ENCODE data around the gene KIAA0232. TPM values are rescaled to one million over a fixed set of nuclear protein-coding genes. Genes with fewer than 3 reads are reported as not detected.
A peak's percentile ranks its signal among the peaks of the same experiment; 100 is the strongest.

Gene KIAA0232
- total RNA-seq: 10 to 100 TPM; 16.5 to 20.9 (median 19.3) TPM
- 15.1 TPM for total RNA-seq (2013)
- 54.1 to 139 (median 88.2) reads per million in 29 experiments for total RNA-seq

GRCh38 chr4:6782147-6782845, at the start of gene KIAA0232:
TSS of gene KIAA0232 (plus strand) at chr4:6782727. CDS start at chr4:6824454, 41,727 bp downstream.
- Mint-ChIP-seq H3K4me3 (peak within 1 kb of the TSS; percentile 78 to 83 (median 82)), H3K9me3 (no peaks in the 10 kb centered on the region), H3K36me3 (peaks cover 2% of the 10 kb centered on the region), H3K27me3 (no peaks in the 10 kb centered on the region), H3K4me1 (peaks cover 55 to 66% (median 65%) of the 10 kb centered on the region in 3 donors), H3K27ac (peak within 1 kb of the TSS; percentile 83 to 97)
- ATAC-seq (replicated peaks in 1 of 4) (peak; percentile 78 to 82 (median 78)), DNase-seq (peak; percentile 75 to 95 (median 85))
- CTCF ChIA-PET: interaction anchor here in 1 of 2 donors (0.9 to 1.2 kb wide), 2 partner anchors 91 to 204 kb away, joined by 4 read pairs; no protein-coding TSS in a partner anchor
- Histone ChIP-seq H3K36me3 (ENCODE audit: control insufficient read depth in 2 of 2, extremely low read depth in 1 of 2, insufficient read depth in 1 of 2, low read length in 1 of 2) (peaks cover 0 to 1% of the 10 kb centered on the region in 2 donors), H3K27me3 (replicated peaks in 1 of 2; ENCODE audit: control insufficient read depth in 2 of 2, extremely low read depth in 1 of 2, insufficient read depth in 2 of 2, low read length in 1 of 2) (no peaks in the 10 kb centered on the region), H3K9me3 (no peaks in the 10 kb centered on the region), H3K4me3 (ENCODE audit: control insufficient read depth in 1 of 2, extremely low read depth in 1 of 2, low read length in 1 of 2) (peak within 1 kb of the TSS; percentile 70 to 77), H3K27ac (ENCODE audit: low read length) (peak within 1 kb of the TSS; percentile 89), H3K4me1 (ENCODE audit: control insufficient read depth in 1 of 2, extremely low read depth in 1 of 2, insufficient read depth in 2 of 2, low read length in 2 of 2) (peaks cover 44 to 47% of the 10 kb centered on the region in 2 experiments)
- under 1% methylated on average over 94 of the region's 100 CpGs for WGBS (ENCODE audit: insufficient coverage)
- POLR2A ChIA-PET: no interaction called here

GRCh38 chr4:6733358-6734164, 49.0 kb upstream of the KIAA0232 start:
- no peaks in the 10 kb centered on the region for H3K9me3 ChIP-seq
- H3K27me3 Mint-ChIP-seq: peaks cover 0 to 1% of the 10 kb centered on the region in 2 donors
- peaks cover 0 to 2% of the 10 kb centered on the region in 2 experiments for H3K4me1 ChIP-seq (ENCODE audit: control insufficient read depth in 1 of 2, extremely low read depth in 1 of 2, insufficient read depth in 2 of 2, low read length in 2 of 2)
- H3K27ac Mint-ChIP-seq: no peak overlapping the region
- H3K36me3 ChIP-seq (ENCODE audit: control insufficient read depth in 2 of 2, extremely low read depth in 1 of 2, insufficient read depth in 1 of 2, low read length in 1 of 2): no peaks in the 10 kb centered on the region
- DNase-seq (no peak), ATAC-seq (replicated peaks in 1 of 4) (no peak)
- no peaks in the 10 kb centered on the region for H3K36me3 Mint-ChIP-seq
- WGBS (ENCODE audit: insufficient coverage): 89% methylated on average over 21 of the region's 27 CpGs
- CTCF ChIA-PET: interaction anchor here in 1 of 2 donors (0.5 to 0.8 kb wide), 2 partner anchors 14 to 15 kb away, joined by 3 read pairs; no protein-coding TSS in a partner anchor
- H3K4me1 Mint-ChIP-seq: peaks cover under 1 to 1% (median under 1%) of the 10 kb centered on the region in 3 donors
- H3K4me3 Mint-ChIP-seq: no peak overlapping the region
- H3K4me3 ChIP-seq (ENCODE audit: control insufficient read depth in 1 of 2, extremely low read depth in 1 of 2, low read length in 1 of 2): no peak overlapping the region
- H3K27ac ChIP-seq (ENCODE audit: low read length): no peak overlapping the region
- POLR2A ChIA-PET: no interaction called here
- H3K27me3 ChIP-seq (replicated peaks in 1 of 2; ENCODE audit: control insufficient read depth in 2 of 2, extremely low read depth in 1 of 2, insufficient read depth in 2 of 2, low read length in 1 of 2): peaks cover 0 to 10% of the 10 kb centered on the region in 2 experiments
- H3K9me3 Mint-ChIP-seq: no peaks in the 10 kb centered on the region

- Histone ChIP-seq H3K36me3 (ENCODE audit: control insufficient read depth in 2 of 2, extremely low read depth in 1 of 2, insufficient read depth in 1 of 2, low read length in 1 of 2) (no peaks in the 10 kb centered on the region), H3K27ac (ENCODE audit: low read length) (no peak overlapping the region), H3K4me1 (ENCODE audit: control insufficient read depth in 1 of 2, extremely low read depth in 1 of 2, insufficient read depth in 2 of 2, low read length in 2 of 2) (no peaks in the 10 kb centered on the region), H3K27me3 (replicated peaks in 1 of 2; ENCODE audit: control insufficient read depth in 2 of 2, extremely low read depth in 1 of 2, insufficient read depth in 2 of 2, low read length in 1 of 2) (peaks cover 0 to 10% of the 10 kb centered on the region in 2 experiments), H3K4me3 (ENCODE audit: control insufficient read depth in 1 of 2, extremely low read depth in 1 of 2, low read length in 1 of 2) (no peak overlapping the region), H3K9me3 (no peaks in the 10 kb centered on the region)
- Mint-ChIP-seq H3K36me3 (no peaks in the 10 kb centered on the region), H3K9me3 (no peaks in the 10 kb centered on the region), H3K4me3 (no peak overlapping the region), H3K4me1 (no peaks in the 10 kb centered on the region), H3K27ac (no peak overlapping the region), H3K27me3 (peaks cover 0 to 1% of the 10 kb centered on the region in 2 donors)
- ChIA-PET POLR2A (no interaction called here), CTCF (no interaction called here)
- no peak for DNase-seq
- ATAC-seq (replicated peaks in 1 of 4): no peak
- 84% methylated on average over 14 of the region's 16 CpGs for WGBS (ENCODE audit: insufficient coverage)
Measured at GRCh38 chr4:6734165-6734786, 48.3 kb upstream of the KIAA0232 start.

GRCh38 chr4:6739920-6740319, 42.6 kb upstream of the KIAA0232 start:
- ChIA-PET CTCF (no interaction called here), POLR2A (no interaction called here)
- H3K4me1 Mint-ChIP-seq: no peaks in the 10 kb centered on the region
- H3K9me3 Mint-ChIP-seq: no peaks in the 10 kb centered on the region
- H3K27ac Mint-ChIP-seq: no peak overlapping the region
- Histone ChIP-seq H3K4me1 (ENCODE audit: control insufficient read depth in 1 of 2, extremely low read depth in 1 of 2, insufficient read depth in 2 of 2, low read length in 2 of 2) (no peaks in the 10 kb centered on the region), H3K4me3 (ENCODE audit: control insufficient read depth in 1 of 2, extremely low read depth in 1 of 2, low read length in 1 of 2) (no peak overlapping the region), H3K27ac (ENCODE audit: low read length) (no peak overlapping the region), H3K36me3 (ENCODE audit: control insufficient read depth in 2 of 2, extremely low read depth in 1 of 2, insufficient read depth in 1 of 2, low read length in 1 of 2) (no peaks in the 10 kb centered on the region), H3K27me3 (replicated peaks in 1 of 2; ENCODE audit: control insufficient read depth in 2 of 2, extremely low read depth in 1 of 2, insufficient read depth in 2 of 2, low read length in 1 of 2) (peaks cover 0 to 4% of the 10 kb centered on the region in 2 experiments), H3K9me3 (no peaks in the 10 kb centered on the region)
- no CpG with 5 or more reads among the region's 4 CpGs for WGBS (ENCODE audit: insufficient coverage)
- ATAC-seq (replicated peaks in 1 of 4) (no peak), DNase-seq (no peak)
- peaks cover 0 to 1% of the 10 kb centered on the region in 2 donors for H3K27me3 Mint-ChIP-seq
- no peaks in the 10 kb centered on the region for H3K36me3 Mint-ChIP-seq
- no peak overlapping the region for H3K4me3 Mint-ChIP-seq

GRCh38 chr4:6740347-6740746, 42.2 kb upstream of the KIAA0232 start:
- H3K9me3 ChIP-seq: no peaks in the 10 kb centered on the region
- H3K27ac ChIP-seq (ENCODE audit: low read length): no peak overlapping the region
- no peaks in the 10 kb centered on the region for H3K9me3 Mint-ChIP-seq
- H3K4me3 Mint-ChIP-seq: no peak overlapping the region
- H3K4me1 ChIP-seq (ENCODE audit: control insufficient read depth in 1 of 2, extremely low read depth in 1 of 2, insufficient read depth in 2 of 2, low read length in 2 of 2): no peaks in the 10 kb centered on the region
- no peaks in the 10 kb centered on the region for H3K36me3 Mint-ChIP-seq
- H3K27me3 Mint-ChIP-seq: peaks cover 0 to 1% of the 10 kb centered on the region in 2 donors
- H3K4me1 Mint-ChIP-seq: no peaks in the 10 kb centered on the region
- peaks cover 0 to 4% of the 10 kb centered on the region in 2 experiments for H3K27me3 ChIP-seq (replicated peaks in 1 of 2; ENCODE audit: control insufficient read depth in 2 of 2, extremely low read depth in 1 of 2, insufficient read depth in 2 of 2, low read length in 1 of 2)
- no peak overlapping the region for H3K4me3 ChIP-seq (ENCODE audit: control insufficient read depth in 1 of 2, extremely low read depth in 1 of 2, low read length in 1 of 2)
- ChIA-PET POLR2A (no interaction called here), CTCF (no interaction called here)
- H3K27ac Mint-ChIP-seq: no peak overlapping the region
- ATAC-seq (replicated peaks in 1 of 4) (no peak), DNase-seq (no peak)
- 94% methylated on average over 8 of the region's 8 CpGs for WGBS (ENCODE audit: insufficient coverage)
- no peaks in the 10 kb centered on the region for H3K36me3 ChIP-seq (ENCODE audit: control insufficient read depth in 2 of 2, extremely low read depth in 1 of 2, insufficient read depth in 1 of 2, low read length in 1 of 2)

GRCh38 chr4:6742507-6742906, 40.0 kb upstream of the KIAA0232 start:
- Histone ChIP-seq H3K27me3 (replicated peaks in 1 of 2; ENCODE audit: control insufficient read depth in 2 of 2, extremely low read depth in 1 of 2, insufficient read depth in 2 of 2, low read length in 1 of 2) (peaks cover 0 to 9% of the 10 kb centered on the region in 2 experiments), H3K9me3 (no peaks in the 10 kb centered on the region), H3K4me3 (ENCODE audit: control insufficient read depth in 1 of 2, extremely low read depth in 1 of 2, low read length in 1 of 2) (no peak overlapping the region), H3K36me3 (ENCODE audit: control insufficient read depth in 2 of 2, extremely low read depth in 1 of 2, insufficient read depth in 1 of 2, low read length in 1 of 2) (no peaks in the 10 kb centered on the region), H3K4me1 (ENCODE audit: control insufficient read depth in 1 of 2, extremely low read depth in 1 of 2, insufficient read depth in 2 of 2, low read length in 2 of 2) (no peaks in the 10 kb centered on the region), H3K27ac (ENCODE audit: low read length) (no peak overlapping the region)
- POLR2A ChIA-PET: no interaction called here
- Mint-ChIP-seq H3K27me3 (peaks cover 0 to 1% of the 10 kb centered on the region in 2 donors), H3K4me3 (no peak overlapping the region), H3K4me1 (no peaks in the 10 kb centered on the region), H3K27ac (no peak overlapping the region), H3K36me3 (no peaks in the 10 kb centered on the region), H3K9me3 (no peaks in the 10 kb centered on the region)
- ATAC-seq (replicated peaks in 1 of 4) (no peak), DNase-seq (no peak)
- CTCF ChIA-PET: no interaction called here
- no CpG with 5 or more reads among the region's 2 CpGs for whole genome bisulfite sequencing (ENCODE audit: insufficient coverage)

All from T-cell (primary cell).